Gastrocnemius medialis (tissue), 4 donors: Measurements from ENCODE around the gene CNTLN.

Experiments used
- POLR2A ChIP-seq, 2 donors: fragments of 450-650 bp; IDR thresholded peaks; one replicate each; pipeline ENCODE4 v1.6.1; 2017; ENCODE audit warnings: antibody characterized with exemption in 2 of 2, mild to moderate bottlenecking in 2 of 2, moderate library complexity in 2 of 2
- TF ChIP-seq, protein P1 (sequence below), 5 experiments: fragments of 450-650 bp in 3 of 5; fragments of 200-600 bp in 2 of 5; sonication (generic) in 2 of 5; IDR thresholded peaks in 4 of 5; conservative IDR thresholded peaks in 1 of 5; 1 replicate in 4 of 5; 2 replicates in 1 of 5; pipeline ENCODE4 v1.5.1; 2016 to 2019; ENCODE audit warnings: antibody characterized with exemption in 5 of 5, mild to moderate bottlenecking in 3 of 5, moderate library complexity in 3 of 5

GRCh38 chr9:17185481-17186029, 50.7 kb downstream of the CNTLN start:
- TF ChIP-seq, protein P1, sequence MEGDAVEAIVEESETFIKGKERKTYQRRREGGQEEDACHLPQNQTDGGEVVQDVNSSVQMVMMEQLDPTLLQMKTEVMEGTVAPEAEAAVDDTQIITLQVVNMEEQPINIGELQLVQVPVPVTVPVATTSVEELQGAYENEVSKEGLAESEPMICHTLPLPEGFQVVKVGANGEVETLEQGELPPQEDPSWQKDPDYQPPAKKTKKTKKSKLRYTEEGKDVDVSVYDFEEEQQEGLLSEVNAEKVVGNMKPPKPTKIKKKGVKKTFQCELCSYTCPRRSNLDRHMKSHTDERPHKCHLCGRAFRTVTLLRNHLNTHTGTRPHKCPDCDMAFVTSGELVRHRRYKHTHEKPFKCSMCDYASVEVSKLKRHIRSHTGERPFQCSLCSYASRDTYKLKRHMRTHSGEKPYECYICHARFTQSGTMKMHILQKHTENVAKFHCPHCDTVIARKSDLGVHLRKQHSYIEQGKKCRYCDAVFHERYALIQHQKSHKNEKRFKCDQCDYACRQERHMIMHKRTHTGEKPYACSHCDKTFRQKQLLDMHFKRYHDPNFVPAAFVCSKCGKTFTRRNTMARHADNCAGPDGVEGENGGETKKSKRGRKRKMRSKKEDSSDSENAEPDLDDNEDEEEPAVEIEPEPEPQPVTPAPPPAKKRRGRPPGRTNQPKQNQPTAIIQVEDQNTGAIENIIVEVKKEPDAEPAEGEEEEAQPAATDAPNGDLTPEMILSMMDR (IDR thresholded peaks at IDR 0.05 in 4 of 5, conservative IDR thresholded peaks at IDR 0.05 in 1 of 5): no peak
- TF ChIP-seq POLR2A (IDR thresholded peaks at IDR 0.05): no peak
